Lower leg skin (tissue), 4 donors: ENCODE measurements around the gene PSEN1. TPM values are rescaled to one million over a fixed set of nuclear protein-coding genes. Genes with fewer than 3 reads are reported as not detected.

Experiments
- DNase-seq, 2 donors: peaks; one replicate each; pipeline ENCODE4 v3.0.0-alpha.2; 2019; ENCODE audit warnings: low spot score in 2 of 2
- H3K4me3 ChIP-seq: fragments of 200-600 bp; sonication (generic); 2 replicates; pipeline ENCODE4 v1.5.1; 2017; ENCODE audit warnings: mild to moderate bottlenecking, low read depth; ENCODE audit not compliant: poor library complexity, severe bottlenecking
- CTCF ChIP-seq, 3 donors: fragments of 450-650 bp; IDR thresholded peaks; one replicate each; pipeline ENCODE4 v1.5.1; 2016; ENCODE audit warnings: antibody characterized with exemption in 3 of 3, mild to moderate bottlenecking in 3 of 3, moderate library complexity in 2 of 3
- POLR2A ChIP-seq, 2 donors: fragments of 450-650 bp; IDR thresholded peaks; one replicate each; pipeline ENCODE4 v1.6.1; 2016 to 2017; ENCODE audit warnings: antibody characterized with exemption in 2 of 2, mild to moderate bottlenecking in 1 of 2, moderate library complexity in 1 of 2
- WGBS, 2 donors: methylation state at CpG; one replicate each; pipeline ENCODE4 v1.1.5; 2018; 5-methylcytosine and 5-hydroxymethylcytosine counted together
- intact Hi-C: fragments of 100-400 bp; cut with DNase I; formaldehyde crosslinking; loops from one replicate; pipeline ENCODE4 v1.15.0; 2023; ENCODE audit warnings: low total_unique reads
- total RNA-seq, 4 donors: library from RNA; depleted of rRNA; stranded (reverse); fragments of >200 nt; gene quantifications; one replicate each; pipeline ENCODE4 v1.1.0, GENCODE V29; 2016

The PSEN1 gene
- total RNA-seq, 4 donors from 2014 or later: 61.4 to 91.9 (median 63.3) TPM

GRCh38 chr14:73234029-73234428, 97.7 kb downstream of the PSEN1 start:
- WGBS, 2 donors: 81% methylated on average over 5 of the region's 5 CpGs
- TF ChIP-seq POLR2A (IDR thresholded peaks at IDR 0.05): no peak
- DNase-seq: no peak
- intact Hi-C loops: no loop called here
- no peak overlapping the region for H3K4me3 ChIP-seq

GRCh38 chr14:73234586-73235394, 98.5 kb downstream of the PSEN1 start:
- 84 to 85% methylated on average over 11 of the region's 11 CpGs for WGBS, 2 donors
- no peak overlapping the region for H3K4me3 ChIP-seq
- no peak for TF ChIP-seq POLR2A (IDR thresholded peaks at IDR 0.05)
- no peak for TF ChIP-seq CTCF (IDR thresholded peaks at IDR 0.05)
- DNase-seq: peak in 1 of 2 donors; percentile 80
- intact Hi-C loops: no loop called here

GRCh38 chr14:73235531-73236155, 99.3 kb downstream of the PSEN1 start:
- WGBS, 2 donors: 70 to 78% methylated on average over 6 of the region's 6 CpGs
- no peak for TF ChIP-seq CTCF (IDR thresholded peaks at IDR 0.05)
- no peak for TF ChIP-seq POLR2A (IDR thresholded peaks at IDR 0.05)
- peak in 1 of 2 donors; percentile 78 for DNase-seq
- intact Hi-C loops: no loop called here
- no peak overlapping the region for H3K4me3 ChIP-seq

- TF ChIP-seq CTCF (IDR thresholded peaks at IDR 0.05): no peak
- no peak for TF ChIP-seq POLR2A (IDR thresholded peaks at IDR 0.05)
- H3K4me3 ChIP-seq: no peak overlapping the region
- intact Hi-C loops: no loop called here
- peak in 1 of 2 donors; percentile 80 for DNase-seq
- WGBS, 2 donors: 76 to 81% methylated on average over 11 of the region's 11 CpGs
Observed at GRCh38 chr14:73236157-73236556, 99.8 kb downstream of the PSEN1 start.

- intact Hi-C loops: no loop called here
- DNase-seq: no peak
- H3K4me3 ChIP-seq: no peak overlapping the region
- 74 to 77% methylated on average over 6 of the region's 7 CpGs for WGBS, 2 donors
- no peak for TF ChIP-seq CTCF (IDR thresholded peaks at IDR 0.05)
- no peak for TF ChIP-seq POLR2A (IDR thresholded peaks at IDR 0.05)
Observed at GRCh38 chr14:73236752-73237218, 100.5 kb downstream of the PSEN1 start.

GRCh38 chr14:73237219-73237785, 101.0 kb downstream of the PSEN1 start, which contains the start of gene PAPLN:
Gene PAPLN, plus strand, starts transcription at chr14:73237506. Its CDS starts 2,273 bp downstream, at chr14:73239779.
- 4 to 5% methylated on average over 28 to 38 of the region's 48 CpGs for WGBS, 2 donors
- intact Hi-C loops: no loop called here
- no peak for TF ChIP-seq CTCF (IDR thresholded peaks at IDR 0.05)
- TF ChIP-seq POLR2A (IDR thresholded peaks at IDR 0.05): no peak
- peak within 1 kb of the TSS; percentile 12 for H3K4me3 ChIP-seq
- DNase-seq: peak in 1 of 2 donors; percentile 90
